Erythroblast (primary cell): ENCODE data around the gene NSF.

Experiments used
- GATA1 ChIP-seq: IDR thresholded peaks from 2 replicates; pipeline ENCODE4 v1.6.1; 2011; ENCODE audit warnings: low read depth, mild to moderate bottlenecking, control low read depth, low read length, moderate library complexity
- POLR2A ChIP-seq: IDR thresholded peaks from 2 replicates; pipeline ENCODE4 v1.6.1; 2011; ENCODE audit warnings: mild to moderate bottlenecking, low read length

- TF ChIP-seq POLR2A (no peak), GATA1 (no peak)
Measured at GRCh38 chr17:46795379-46795952, 205.0 kb downstream of the NSF start.
